GM21367 (cell line): Measurements from ENCODE around the gene PAX7.
"Not testable (repeated sequence)": the region's sequence is repeated elsewhere in the genome, so short reads cannot be mapped to it uniquely, and the experiment has no call there.

Source experiments
- ATAC-seq: cut with Tn5 transposase; IDR thresholded peaks from one replicate; pipeline ENCODE4 v1.9.1; 2021; ENCODE audit not compliant: unreplicated experiment

The PAX7 gene

GRCh38 chr1:18630511-18631495, at the start of gene PAX7:
Gene PAX7, plus strand, starts transcription at chr1:18630846. Its CDS starts 758 bp downstream, at chr1:18631604.
- no peak for ATAC-seq

DNA sequence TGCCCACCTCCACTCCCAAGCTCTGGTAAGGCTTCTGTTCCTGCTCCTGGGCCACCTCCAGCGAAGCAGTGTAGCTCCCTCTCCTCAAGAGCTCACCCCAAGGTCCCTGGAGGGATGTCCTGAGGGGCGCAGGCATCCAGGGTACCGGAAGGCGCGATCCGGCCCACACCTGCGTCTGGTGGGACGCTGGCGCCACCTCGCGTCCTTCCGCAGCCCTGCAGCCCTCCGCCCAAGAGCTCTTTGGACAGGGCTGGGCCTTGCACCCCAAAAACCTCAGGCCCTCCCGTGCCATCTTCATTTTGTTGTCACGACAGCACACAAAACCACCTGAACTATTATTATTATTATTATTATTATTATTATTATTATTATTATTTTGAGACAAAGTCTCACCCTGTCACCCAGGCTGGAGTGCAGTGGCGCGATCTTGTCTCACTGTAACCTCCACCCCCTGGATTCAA, 49.2 kb upstream of the PAX7 start:
- ATAC-seq = no peak

DNA sequence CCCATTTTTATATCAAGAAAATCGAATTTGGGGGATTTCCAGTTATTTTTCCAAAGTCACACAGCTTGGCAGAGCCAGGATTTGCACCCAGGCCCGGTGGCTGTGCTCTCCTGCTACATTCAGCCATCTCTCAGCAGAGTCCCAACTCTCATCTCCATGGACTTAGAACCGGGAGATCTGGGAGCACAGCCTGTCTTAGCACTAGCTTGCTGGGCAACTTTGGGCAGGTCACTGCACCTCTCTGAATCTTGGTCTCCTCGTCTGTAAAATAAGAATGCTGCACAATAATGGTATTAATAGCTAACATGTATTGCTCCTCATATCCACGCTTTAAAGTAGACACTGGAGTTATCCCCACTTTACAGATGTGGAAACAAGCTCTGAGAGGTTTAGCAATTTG, 47.8 kb upstream of the PAX7 start:
- ATAC-seq = no peak

DNA sequence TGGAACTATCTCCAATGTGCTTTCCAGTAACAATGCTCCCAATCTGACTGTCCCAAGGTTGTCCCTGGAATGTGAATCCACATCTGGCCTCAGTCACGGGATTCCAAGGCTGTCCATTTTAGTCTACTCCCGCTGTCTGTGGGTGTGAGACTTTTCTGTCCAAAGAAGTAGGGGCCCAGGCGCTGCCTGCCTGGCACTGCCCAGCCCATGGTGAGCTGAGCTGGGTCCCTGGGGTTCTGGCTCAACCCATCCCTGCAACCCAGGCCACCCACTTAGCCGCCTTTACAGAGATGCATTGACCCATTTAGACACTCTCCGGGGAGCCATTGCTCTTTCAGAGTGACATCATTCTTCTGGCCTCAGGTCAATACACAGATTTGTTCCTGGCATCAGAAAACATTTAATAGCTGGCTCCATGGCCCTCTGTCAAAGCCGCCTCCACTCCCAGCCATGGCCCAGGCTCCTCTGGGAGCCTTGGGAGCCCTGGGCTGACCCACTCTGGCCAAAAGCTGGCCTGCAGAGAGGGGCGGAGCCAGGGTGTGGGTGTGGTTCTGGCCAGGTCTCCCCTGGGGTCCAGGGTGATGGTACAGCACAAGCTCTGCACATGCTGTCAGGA, 47.2 kb upstream of the PAX7 start:
- no peak for ATAC-seq

DNA sequence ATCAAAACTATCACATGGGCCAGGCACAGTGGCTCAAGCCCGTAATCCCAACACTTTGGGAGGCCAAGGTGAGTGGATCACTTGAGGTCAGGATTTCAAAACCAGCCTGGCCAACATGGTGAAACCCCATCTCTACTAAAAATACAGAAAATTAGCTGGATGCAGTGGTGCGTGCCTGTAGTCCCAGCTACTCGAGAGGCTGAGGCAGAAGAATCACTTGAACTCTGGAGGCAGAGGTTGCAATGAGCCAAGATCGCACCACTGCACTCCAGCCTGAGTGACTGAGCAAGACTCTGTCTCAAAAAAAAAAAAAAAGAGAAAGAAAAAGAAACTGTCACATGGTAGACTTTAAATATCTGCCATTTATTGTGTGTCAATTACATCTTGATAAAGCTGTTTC, 44.6 kb upstream of the PAX7 start:
- not testable (repeated sequence) for ATAC-seq

- ATAC-seq = no peak
Measured at GRCh38 chr1:18588093-18588492, 42.6 kb upstream of the PAX7 start.

- ATAC-seq = no peak
Measured at GRCh38 chr1:18592368-18592767, 38.3 kb upstream of the PAX7 start.

DNA sequence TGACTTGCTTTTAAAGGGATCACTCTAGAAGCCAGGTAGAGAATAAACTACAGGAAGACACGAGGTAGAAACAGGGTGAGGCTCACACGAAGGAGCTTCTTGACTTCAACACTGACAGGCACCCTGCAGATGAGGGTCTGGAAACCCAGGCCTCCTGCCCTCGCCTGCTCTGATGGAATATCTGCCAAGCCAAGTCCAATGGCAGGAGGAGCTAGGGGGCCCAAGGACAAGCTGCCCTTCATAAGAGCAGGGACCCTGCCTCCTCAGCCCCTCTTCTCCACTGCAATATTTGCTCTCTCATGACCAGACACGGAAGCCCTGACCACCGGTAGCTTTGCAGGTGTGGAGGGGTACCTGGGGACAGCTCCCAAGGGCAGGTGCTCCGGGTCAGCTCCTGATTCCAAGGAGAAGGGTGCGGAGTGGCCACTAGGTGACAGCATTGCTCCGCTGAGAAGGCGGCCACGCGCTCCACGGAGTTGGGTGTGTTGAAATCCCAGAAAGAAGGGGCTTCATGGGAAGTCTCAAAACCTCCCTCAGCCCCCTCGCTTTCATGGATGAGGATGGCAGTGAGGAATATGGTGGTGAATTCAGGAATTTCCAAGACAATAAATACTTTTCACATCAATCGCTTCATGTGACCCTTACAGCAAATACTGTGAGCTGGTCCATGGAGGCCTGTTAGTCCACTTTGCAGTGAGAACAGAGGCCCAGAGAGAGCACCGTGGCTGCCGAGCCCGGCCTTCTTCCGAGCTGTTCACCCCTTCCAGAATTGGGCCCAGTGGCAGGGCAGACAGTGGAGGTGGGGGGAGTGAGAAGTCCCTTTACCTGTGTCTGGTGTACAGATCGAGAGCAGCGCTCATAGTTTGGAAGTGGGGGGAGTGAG, 33.2 kb upstream of the PAX7 start:
- no peak for ATAC-seq

GRCh38 chr1:18599086-18599485, 31.6 kb upstream of the PAX7 start:
- no peak for ATAC-seq

GRCh38 chr1:18599704-18600103, 30.9 kb upstream of the PAX7 start:
- no peak for ATAC-seq

- ATAC-seq = no peak
Measured at GRCh38 chr1:18602533-18603211, 28.0 kb upstream of the PAX7 start.

- no peak for ATAC-seq
Measured at GRCh38 chr1:18603212-18603852, 27.3 kb upstream of the PAX7 start.

DNA sequence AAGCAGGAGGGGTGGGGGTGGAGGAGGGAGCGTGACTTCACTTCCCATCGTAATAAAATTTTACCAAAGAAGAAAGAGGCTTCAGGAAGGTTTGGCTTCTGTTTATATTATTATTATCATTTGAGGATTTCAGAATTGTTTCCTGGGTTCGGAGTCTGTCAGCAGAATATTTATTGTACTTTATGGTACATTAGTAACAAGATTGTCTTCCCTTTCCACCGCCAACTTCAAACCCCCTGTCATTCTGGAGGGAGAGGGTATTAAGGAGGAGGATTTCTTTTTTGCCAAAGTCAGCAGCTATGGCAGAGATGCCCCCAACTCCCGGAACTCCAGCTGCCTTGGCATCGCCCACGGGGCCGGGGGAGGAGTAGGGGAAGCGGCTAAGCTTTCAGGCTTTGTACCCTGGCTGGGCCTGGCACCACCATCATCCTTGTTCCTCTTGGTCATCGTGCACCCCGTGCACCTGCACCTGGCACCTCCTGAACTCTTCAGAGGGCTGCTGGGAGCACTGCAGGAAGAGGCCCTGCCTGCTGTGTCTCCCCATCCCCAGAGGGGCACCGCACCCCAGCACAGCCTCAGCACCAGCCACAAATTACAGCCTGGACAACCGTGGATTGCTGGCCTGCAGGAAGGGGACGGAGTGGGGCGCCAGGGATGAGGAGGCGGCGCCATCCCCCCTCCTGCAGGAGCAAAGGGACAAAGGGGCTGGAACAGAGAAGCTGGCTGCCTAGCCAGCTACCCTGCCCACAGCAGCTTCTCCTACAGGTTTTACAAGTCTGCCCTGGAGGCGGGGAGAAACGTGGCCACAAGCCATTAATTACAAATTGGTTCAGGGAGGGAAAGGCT, 24.0 kb upstream of the PAX7 start:
- ATAC-seq = no peak

- no peak for ATAC-seq
Measured at GRCh38 chr1:18607289-18607760, 23.3 kb upstream of the PAX7 start.

DNA sequence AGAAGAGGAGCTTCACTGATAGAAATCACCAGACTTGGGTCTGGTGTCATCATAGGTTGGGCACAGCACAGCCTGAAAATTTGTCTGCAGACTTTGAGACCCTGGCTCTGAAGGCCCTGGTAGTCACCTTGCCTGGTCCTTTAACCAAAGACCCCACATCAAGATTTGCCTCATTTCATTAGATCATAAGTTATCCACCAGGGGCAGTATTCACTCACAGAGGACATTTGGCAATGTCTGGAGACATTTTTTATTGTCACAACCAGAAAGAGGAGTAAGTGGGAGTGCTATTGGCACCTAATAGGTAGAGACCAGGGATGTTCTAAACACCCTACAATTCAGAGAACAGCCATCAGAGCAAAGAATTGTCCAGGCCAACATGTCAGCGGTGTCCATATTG, 22.1 kb upstream of the PAX7 start:
- ATAC-seq = no peak

- no peak for ATAC-seq
Measured at GRCh38 chr1:18611311-18611710, 19.3 kb upstream of the PAX7 start.

GRCh38 chr1:18612073-18612472, 18.6 kb upstream of the PAX7 start:
- ATAC-seq = no peak

DNA sequence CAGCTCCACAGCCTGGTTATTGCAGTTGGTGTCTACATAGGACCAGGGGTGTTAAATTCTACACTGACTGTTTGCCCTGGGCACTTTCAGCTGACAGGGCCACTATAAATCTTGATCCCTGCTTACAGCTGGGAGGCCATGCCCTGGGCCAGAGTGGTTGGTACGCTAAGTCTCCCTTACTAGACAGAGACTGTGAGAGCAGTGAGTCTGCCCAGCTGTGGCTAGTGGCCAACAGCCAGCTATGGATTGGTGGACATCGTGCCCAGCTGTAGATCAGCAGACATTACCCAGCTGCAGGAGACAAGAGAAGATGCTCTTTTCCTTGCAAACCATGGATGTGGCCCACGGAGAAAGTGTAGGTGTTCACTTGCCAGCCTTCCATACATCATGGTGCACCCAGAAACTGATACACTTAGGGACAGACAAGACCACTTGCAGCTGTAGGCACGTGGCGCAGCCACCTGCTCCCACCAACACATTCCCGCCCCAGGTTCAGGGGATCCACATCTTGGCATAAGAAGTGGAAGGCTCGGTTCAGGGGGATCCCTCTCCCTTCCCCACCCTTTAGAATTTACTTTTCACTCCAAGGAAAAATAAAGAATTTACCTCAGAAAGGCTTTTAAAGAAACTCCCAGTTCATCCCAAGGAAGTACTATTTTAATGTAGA, 16.4 kb upstream of the PAX7 start:
- no peak for ATAC-seq
